Astrocyte (in vitro differentiated cells and primary cell): ENCODE data around the gene BTF3.

ENCODE experiments used
- CTCF ChIP-seq: IDR thresholded peaks from 2 replicates; pipeline ENCODE4 v1.5.1; 2011; ENCODE audit warnings: low read depth, mild to moderate bottlenecking, inconsistent platforms, low read length, moderate library complexity; ENCODE audit not compliant: insufficient read depth
- EZH2 ChIP-seq: IDR thresholded peaks from 2 replicates; pipeline ENCODE4 v1.6.1; 2012; ENCODE audit warnings: mild to moderate bottlenecking, low read length, inconsistent platforms; ENCODE audit not compliant: insufficient read depth

GRCh38 chr5:73522989-73523388 is 24.7 kb downstream of the BTF3 start:
- TF ChIP-seq EZH2 = no peak
- no peak for TF ChIP-seq CTCF
